ENCODE results near the gene POLR3G.
A peak's percentile ranks its signal among the peaks of the same experiment; 100 is the strongest.

The POLR3G gene

GRCh38 chr5:90553711-90554110, 79.0 kb downstream of the POLR3G start:
- no peak for DNase-seq

- DNase-seq = no peak
Observed at GRCh38 chr5:90554358-90555006, 79.8 kb downstream of the POLR3G start.

- no peak for DNase-seq
Observed at GRCh38 chr5:90555666-90556065, 81.0 kb downstream of the POLR3G start.

GRCh38 chr5:90557391-90557790, 82.7 kb downstream of the POLR3G start:
- no peak for DNase-seq

GRCh38 chr5:90557871-90558270, 83.2 kb downstream of the POLR3G start:
- DNase-seq = no peak

- DNase-seq = peak; percentile 70
Observed at GRCh38 chr5:90558344-90559192, 83.9 kb downstream of the POLR3G start, which contains the start of gene ADGRV1. Gene ADGRV1, plus strand, starts transcription at chr5:90558797. Its CDS starts 99 bp downstream, at chr5:90558896.

GRCh38 chr5:90560771-90561170, 86.1 kb downstream of the POLR3G start:
- DNase-seq = no peak

GRCh38 chr5:90561766-90562165, 87.1 kb downstream of the POLR3G start:
- DNase-seq = no peak

- no peak for DNase-seq
Observed at GRCh38 chr5:90562341-90562740, 87.7 kb downstream of the POLR3G start.

GRCh38 chr5:90563108-90563507, 88.4 kb downstream of the POLR3G start:
- no peak for DNase-seq
